GM19240 (cell line): ENCODE measurements around the gene SLC44A4.
"Not testable (repeated sequence)": the region's sequence is repeated elsewhere in the genome, so short reads cannot be mapped to it uniquely, and the experiment has no call there.

ENCODE experiments used
- DNase-seq: peaks from one replicate; pipeline ENCODE4 v3.0.0; 2011; ENCODE audit warnings: low spot score; ENCODE audit not compliant: insufficient read length

Gene SLC44A4

DNA sequence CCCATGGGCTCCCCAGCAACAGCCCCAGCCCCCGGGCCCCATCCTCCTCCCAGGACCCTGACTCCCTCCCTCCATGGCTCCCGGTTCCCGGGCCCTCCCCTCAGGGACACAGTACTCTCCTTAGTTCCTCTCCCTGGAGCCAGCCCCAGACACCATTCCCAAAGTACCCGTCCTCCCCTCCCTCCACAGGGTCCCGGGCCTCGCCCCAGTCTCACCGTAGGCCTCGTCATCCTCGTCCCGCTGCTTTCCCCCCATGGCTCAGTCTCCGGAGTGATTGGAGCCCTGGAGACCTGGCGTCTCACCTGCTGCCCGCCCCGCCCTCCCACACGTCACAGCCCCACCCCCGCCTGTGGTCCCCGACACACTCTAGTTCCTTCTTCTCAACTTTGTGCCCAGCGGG, at the start of gene SLC44A4:
SLC44A4 (minus strand) TSS at position 272 of the 400 bp plus-strand sequence; CDS start at position 255, 17 bp downstream.
- DNase-seq: no peak

- DNase-seq: no peak
Observed at GRCh38 chr6:31928672-31928939, 49.8 kb upstream of the SLC44A4 start.

GRCh38 chr6:31927863-31928671, 49.3 kb upstream of the SLC44A4 start:
- no peak for DNase-seq

GRCh38 chr6:31927242-31927862, 48.6 kb upstream of the SLC44A4 start, which contains the start of gene C2:
TSS of gene C2 (plus strand) at chr6:31927717. CDS start at chr6:31927753, 36 bp downstream.
- no peak for DNase-seq

DNA sequence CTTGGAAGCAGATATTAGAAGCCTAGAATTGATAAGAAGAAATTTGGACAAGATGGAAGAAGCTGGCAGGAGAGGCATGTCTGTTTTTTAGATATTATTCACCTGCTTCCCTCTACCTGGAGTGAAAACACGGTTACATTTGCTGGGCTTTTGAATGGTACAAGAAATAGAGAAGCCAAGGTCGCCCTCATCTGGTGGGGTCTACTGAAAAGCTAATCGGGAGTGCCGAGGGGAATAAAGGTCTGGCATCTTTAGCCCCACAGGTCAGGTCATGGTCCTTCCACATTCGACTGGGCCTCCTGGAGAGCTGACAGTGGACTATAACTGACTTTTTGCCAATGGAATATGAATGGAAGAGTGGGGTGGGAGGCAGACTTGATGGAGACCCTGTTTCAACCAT, 44.1 kb upstream of the SLC44A4 start:
- DNase-seq: no peak

- DNase-seq: no peak
Observed at GRCh38 chr6:31920811-31921210, 42.0 kb upstream of the SLC44A4 start.

- DNase-seq: no peak
Observed at GRCh38 chr6:31919624-31920303, 41.0 kb upstream of the SLC44A4 start.

DNA sequence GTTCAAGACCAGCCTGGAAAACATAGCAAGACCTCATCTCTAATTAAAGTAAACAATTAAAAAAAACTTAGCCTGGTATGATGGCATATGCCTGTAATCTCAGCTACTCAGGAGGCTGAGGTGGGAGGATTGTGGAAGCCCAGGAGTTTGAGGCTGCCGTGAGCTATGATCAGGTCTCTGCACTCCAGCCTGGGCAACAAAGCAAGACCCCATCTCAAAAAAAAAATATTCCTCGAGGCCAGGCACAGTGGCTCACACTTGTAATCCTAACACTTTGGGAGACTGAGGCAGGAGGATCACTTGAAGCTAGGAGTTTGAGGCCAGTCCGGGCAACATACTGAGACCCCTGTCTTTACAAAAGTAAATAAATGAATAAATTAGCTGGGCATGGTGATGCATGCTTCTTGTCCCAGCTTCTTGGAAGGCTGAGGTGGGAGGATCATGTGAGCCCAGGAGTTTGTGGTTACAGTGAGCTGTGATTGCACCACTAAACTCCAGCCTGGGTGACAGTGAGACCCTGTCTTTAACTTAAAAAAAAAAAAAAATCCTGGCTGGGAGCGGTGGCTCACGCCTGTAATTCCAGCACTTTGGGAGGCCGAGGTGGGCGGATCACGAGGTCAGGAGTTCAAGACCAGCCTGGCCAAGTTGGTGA, 39.4 kb upstream of the SLC44A4 start:
- DNase-seq: no peak

DNA sequence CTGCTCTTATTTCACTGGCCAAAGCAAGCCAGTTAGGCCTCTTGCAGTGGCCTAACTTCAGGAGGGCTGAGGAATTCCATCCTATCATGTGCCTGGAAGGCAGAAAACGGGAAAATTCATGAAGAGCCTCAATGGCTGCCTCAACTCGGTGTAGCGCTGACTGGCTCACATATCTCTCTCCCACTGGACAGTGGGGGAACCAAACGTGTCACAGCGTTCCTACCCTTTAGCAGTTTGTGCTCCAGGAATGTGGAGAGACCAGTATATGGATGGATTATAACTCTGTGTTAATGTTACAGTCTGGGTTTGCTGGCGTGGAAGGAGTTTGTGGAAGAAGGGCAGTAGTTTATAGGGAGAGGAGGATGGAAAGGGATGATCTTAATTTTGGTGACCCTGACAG, 37.0 kb upstream of the SLC44A4 start:
- no peak for DNase-seq

GRCh38 chr6:31915351-31915750, 36.6 kb upstream of the SLC44A4 start:
- no peak for DNase-seq

- no peak for DNase-seq
Observed at GRCh38 chr6:31911826-31912585, 33.2 kb upstream of the SLC44A4 start.

GRCh38 chr6:31909298-31909697, 30.5 kb upstream of the SLC44A4 start:
- not testable (repeated sequence) for DNase-seq

- peak; percentile 51 for DNase-seq
Observed at GRCh38 chr6:31908791-31909190, 30.0 kb upstream of the SLC44A4 start.

GRCh38 chr6:31908255-31908654, 29.5 kb upstream of the SLC44A4 start:
- not testable (repeated sequence) for DNase-seq

DNA sequence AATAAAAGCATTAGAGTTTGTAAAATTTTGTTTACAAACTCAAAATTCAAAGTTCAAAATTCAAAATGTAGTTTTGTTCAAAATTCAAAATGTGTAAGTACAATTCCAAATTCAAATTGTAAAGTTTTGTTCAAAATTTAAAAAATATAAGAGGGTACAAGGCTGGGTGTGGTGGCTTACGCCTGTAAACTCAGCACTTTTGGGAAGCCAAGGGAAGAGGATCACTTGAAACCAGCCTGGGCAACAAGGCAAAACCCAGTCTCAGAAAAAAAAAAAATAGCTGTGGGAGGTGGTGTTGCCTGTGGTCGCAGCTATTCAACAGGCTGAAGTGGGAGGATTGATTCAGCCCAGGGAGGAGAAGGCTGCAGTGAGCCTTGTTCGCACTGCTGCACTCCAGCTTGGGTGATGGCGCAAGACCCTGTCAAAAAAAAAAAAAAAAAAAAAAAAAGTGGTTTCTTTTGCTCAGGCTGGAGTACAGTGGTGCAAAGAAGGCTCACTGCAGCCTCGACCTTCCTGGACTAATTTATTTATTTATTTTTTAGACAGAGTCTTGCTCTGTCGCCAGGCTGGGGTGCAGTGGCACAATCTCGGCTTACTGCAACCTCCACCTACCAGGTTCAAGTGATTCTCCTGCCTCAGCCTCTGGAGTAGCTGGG, 28.5 kb upstream of the SLC44A4 start:
- DNase-seq: no peak

- not testable (repeated sequence) for DNase-seq
Observed at GRCh38 chr6:31906727-31907126, 27.9 kb upstream of the SLC44A4 start.

- DNase-seq: no peak
Observed at GRCh38 chr6:31906122-31906521, 27.3 kb upstream of the SLC44A4 start.

DNA sequence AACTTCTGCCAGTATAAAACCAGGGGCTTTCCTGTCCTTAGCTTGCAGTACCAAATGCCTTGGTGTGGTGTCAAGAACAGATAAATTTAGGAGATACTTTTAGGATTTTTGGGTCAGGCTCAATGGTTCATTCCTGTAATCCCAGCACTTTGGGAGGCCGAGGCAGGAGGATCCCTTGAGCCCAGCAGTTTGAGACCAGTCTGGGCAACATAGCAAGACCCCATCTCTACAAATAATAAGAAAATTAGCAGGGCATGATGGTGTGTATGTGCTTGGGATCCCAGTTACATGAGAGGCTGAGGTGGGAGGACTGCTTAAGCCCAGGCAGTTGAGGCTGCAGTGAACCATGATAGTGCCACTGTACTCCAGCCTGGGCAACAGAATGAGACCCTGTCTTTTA, 26.2 kb upstream of the SLC44A4 start:
- DNase-seq: no peak

DNA sequence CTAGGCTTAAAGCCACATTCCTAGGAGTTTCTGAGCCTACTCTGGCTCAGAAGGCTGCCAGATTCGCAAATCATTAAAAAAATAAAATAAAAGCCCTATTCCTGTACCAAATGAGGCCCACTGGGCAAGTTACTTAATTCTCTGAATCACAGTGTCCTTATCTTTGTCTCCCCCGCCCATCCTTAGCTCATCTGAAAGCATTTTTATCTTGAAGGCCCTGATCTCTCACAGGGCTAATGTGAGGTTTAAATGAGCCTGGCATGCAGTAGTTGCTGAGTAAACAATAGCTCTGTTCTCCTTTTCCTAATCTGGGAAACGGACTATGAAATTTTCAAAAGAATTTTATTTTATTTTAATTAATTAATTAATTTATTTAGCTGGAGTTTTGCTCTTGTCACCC, 25.2 kb upstream of the SLC44A4 start:
- no peak for DNase-seq

DNA sequence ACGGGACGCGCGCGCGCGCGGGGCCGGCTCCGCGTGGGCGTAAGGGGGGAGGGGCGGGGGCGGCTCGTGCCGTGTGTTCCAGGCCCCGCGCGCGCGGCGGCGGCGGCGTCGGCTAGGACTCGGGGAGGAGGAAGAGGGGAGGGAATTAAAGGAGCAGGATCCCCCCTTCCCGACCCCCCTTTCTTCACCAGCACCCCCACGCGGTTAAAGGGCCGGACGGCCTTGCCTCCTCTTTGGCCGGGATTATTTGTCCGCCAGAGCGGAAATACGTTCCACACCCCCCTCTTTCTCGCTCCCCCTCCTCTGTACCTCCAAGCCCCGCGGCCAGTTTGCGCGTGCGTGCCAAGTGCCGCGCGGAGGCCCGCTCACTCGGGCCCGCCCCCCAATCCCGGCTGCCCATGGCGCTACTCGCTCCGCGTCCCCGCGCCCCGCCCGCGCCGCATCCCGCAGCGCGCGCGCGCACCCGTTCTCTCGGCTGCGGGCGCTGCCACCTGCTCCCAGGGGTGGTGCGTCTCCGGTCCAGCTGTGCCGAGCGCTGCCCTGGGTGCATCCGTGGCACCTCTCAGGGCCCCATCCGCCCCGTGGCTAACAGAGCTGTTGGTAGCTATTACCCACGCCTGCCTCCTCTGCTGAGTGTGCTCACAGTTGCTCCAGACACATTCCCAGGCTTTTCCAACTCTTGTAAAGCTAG, 23.3 kb upstream of the SLC44A4 start, which contains the start of gene ZBTB12:
ZBTB12 (minus strand) TSS at position 134 of the 691 bp plus-strand sequence. CDS start 781 bp downstream, outside the sequence.
- DNase-seq: peak; percentile 68
